A549 treated with RU486 at 1 μM for 4 hours (cell line): ENCODE data around the gene SORD. TPM values are rescaled to one million over a fixed set of nuclear protein-coding genes. Genes with fewer than 3 reads are reported as not detected.

Source experiments
- total RNA-seq: library from RNA; stranded (reverse); fragments of 200-300 nt; extraction: Qiagen RNA extraction; gene quantifications from 5 replicates; pipeline ENCODE4 v1.2.3, GENCODE V29; 2022; ENCODE audit warnings: low read depth

The SORD gene
- 32.2 to 36.7 TPM (median 35.2 TPM) in 5 replicates for total RNA-seq

GRCh38 chr15:45022871-45023658 lies at the start of gene SORD:
Gene SORD (plus strand): TSS chr15:45023195. CDS start chr15:45023284, 89 bp downstream.

GRCh38 chr15:45114076-45114750 lies 91.2 kb downstream of the SORD start, which contains the start of the genes DUOX2 and DUOXA2:
Gene DUOX2 (minus strand): TSS chr15:45114172. CDS start chr15:45113411, 761 bp downstream.
Gene DUOXA2 (plus strand): TSS chr15:45114326. CDS start chr15:45114606, 280 bp downstream.

Other genes starting within 250 kb of the SORD start
- gene TERB2, start 66.5 kb upstream of the SORD start, total RNA-seq = not detected in 5 replicates
- 0.04 to 0.06 TPM (median 0.05 TPM) in 5 replicates for gene DUOX2, start 91.0 kb downstream of the SORD start, total RNA-seq
- gene DUOXA2, start 91.1 kb downstream of the SORD start, total RNA-seq = not detected in 5 replicates
- gene DUOXA1, start 106.7 kb downstream of the SORD start, total RNA-seq = 0.09 to 0.11 TPM (median 0.10 TPM) in 4 of 5 replicates, not detected in the other
- gene DUOX1, start 106.8 kb downstream of the SORD start, total RNA-seq = 0.02 TPM in 1 of 5 replicates, not detected in the others
- 0.29 to 0.74 TPM (median 0.69 TPM) in 5 replicates for gene SHF, start 164.8 kb downstream of the SORD start, total RNA-seq
- gene SLC28A2, start 229.0 kb downstream of the SORD start, total RNA-seq = not detected in 5 replicates